Measurements from ENCODE around the gene RBM6. TPM values are rescaled to one million over a fixed set of nuclear protein-coding genes. Genes with fewer than 3 reads are reported as not detected.
"Not testable (repeated sequence)": the region's sequence is repeated elsewhere in the genome, so short reads cannot be mapped to it uniquely, and the experiment has no call there.

RBM6 gene, protein sequence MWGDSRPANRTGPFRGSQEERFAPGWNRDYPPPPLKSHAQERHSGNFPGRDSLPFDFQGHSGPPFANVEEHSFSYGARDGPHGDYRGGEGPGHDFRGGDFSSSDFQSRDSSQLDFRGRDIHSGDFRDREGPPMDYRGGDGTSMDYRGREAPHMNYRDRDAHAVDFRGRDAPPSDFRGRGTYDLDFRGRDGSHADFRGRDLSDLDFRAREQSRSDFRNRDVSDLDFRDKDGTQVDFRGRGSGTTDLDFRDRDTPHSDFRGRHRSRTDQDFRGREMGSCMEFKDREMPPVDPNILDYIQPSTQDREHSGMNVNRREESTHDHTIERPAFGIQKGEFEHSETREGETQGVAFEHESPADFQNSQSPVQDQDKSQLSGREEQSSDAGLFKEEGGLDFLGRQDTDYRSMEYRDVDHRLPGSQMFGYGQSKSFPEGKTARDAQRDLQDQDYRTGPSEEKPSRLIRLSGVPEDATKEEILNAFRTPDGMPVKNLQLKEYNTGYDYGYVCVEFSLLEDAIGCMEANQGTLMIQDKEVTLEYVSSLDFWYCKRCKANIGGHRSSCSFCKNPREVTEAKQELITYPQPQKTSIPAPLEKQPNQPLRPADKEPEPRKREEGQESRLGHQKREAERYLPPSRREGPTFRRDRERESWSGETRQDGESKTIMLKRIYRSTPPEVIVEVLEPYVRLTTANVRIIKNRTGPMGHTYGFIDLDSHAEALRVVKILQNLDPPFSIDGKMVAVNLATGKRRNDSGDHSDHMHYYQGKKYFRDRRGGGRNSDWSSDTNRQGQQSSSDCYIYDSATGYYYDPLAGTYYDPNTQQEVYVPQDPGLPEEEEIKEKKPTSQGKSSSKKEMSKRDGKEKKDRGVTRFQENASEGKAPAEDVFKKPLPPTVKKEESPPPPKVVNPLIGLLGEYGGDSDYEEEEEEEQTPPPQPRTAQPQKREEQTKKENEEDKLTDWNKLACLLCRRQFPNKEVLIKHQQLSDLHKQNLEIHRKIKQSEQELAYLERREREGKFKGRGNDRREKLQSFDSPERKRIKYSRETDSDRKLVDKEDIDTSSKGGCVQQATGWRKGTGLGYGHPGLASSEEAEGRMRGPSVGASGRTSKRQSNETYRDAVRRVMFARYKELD
- total RNA-seq (ENCODE audit: insufficient read depth, low replicate concordance): 49.8 TPM

GRCh38 chr3:49939858-49940666, at the start of gene RBM6:
RBM6 (plus strand) TSS chr3:49940150; CDS start chr3:49962642, 22,492 bp downstream.
- peak; percentile 99 for DNase-seq (ENCODE audit: low spot score)

DNA sequence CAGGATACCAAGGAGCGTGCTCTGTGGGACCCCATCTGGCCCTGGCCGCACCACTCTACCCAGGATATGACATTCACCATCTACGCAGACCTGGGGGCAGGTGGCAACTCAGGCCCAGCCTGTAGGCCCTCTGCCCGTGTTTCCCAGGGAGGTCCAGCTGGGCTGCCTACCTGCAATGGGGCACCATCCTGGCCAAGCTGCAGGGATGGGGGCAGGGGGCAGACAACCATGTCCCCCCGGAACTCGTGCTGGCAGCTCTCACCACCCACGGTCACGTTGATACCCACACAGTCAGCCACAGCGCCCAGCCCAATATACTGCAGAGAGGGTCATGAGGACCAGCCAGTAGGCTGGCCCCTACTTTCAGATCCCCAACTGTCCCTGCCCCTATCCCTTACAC, 44.2 kb upstream of the RBM6 start:
- no peak for DNase-seq (ENCODE audit: low spot score)

- no peak for DNase-seq (ENCODE audit: low spot score)
Measured at GRCh38 chr3:49896345-49896744, 43.6 kb upstream of the RBM6 start.

GRCh38 chr3:49898991-49899390, 41.0 kb upstream of the RBM6 start:
- no peak for DNase-seq (ENCODE audit: low spot score)

DNA sequence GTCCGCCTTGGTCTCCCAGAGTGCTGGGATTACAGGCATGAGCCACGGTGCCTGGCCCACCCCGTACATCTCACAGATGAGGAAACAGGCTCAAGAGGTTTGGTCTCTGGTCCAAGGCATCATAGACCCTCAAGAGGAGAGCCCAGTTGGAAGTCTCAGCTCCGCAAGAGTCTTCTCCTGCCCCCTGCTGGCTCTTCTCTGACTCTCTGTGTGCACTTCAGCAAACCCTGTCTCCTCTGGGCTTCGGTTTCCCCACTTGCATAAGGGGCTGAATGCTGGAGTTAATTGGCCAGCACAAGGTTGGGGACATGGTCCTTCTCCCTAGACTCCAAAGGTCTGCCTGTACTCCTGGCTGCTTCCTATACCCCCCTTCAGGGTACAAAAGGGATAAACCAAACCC, 40.1 kb upstream of the RBM6 start:
- no peak for DNase-seq (ENCODE audit: low spot score)

DNA sequence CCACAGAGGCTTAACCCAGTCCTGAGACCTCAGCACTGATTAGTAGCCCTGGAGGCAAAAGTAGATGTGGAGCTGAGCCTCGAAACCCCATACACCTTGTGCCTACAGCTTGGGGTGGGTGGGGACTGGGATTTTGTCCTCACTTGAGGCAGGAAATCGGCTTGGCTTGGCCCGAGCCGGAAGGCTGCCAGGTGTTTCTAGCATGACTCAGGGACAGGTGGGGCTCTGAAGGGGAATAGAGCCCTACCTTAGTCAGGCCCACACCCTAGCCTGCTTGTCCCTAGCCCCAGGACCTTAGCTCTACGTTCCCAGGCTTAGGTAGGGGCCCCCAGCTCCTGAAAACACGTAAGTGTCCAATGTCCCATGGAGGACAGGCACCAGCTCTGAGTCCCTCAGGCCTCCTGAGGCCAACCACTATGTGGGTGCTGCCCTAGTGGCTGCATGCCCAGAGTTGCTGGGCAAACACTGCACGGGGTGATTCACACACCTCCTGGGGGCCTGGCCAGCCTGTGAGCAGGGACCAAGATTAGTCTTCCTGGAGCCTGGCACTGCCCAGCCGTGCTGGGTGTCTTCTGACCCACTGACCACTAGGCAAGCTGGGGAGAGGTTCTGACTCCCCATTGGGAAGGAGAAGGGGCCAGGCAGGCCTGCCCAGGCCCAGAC, 39.3 kb upstream of the RBM6 start:
- DNase-seq (ENCODE audit: low spot score): no peak

DNA sequence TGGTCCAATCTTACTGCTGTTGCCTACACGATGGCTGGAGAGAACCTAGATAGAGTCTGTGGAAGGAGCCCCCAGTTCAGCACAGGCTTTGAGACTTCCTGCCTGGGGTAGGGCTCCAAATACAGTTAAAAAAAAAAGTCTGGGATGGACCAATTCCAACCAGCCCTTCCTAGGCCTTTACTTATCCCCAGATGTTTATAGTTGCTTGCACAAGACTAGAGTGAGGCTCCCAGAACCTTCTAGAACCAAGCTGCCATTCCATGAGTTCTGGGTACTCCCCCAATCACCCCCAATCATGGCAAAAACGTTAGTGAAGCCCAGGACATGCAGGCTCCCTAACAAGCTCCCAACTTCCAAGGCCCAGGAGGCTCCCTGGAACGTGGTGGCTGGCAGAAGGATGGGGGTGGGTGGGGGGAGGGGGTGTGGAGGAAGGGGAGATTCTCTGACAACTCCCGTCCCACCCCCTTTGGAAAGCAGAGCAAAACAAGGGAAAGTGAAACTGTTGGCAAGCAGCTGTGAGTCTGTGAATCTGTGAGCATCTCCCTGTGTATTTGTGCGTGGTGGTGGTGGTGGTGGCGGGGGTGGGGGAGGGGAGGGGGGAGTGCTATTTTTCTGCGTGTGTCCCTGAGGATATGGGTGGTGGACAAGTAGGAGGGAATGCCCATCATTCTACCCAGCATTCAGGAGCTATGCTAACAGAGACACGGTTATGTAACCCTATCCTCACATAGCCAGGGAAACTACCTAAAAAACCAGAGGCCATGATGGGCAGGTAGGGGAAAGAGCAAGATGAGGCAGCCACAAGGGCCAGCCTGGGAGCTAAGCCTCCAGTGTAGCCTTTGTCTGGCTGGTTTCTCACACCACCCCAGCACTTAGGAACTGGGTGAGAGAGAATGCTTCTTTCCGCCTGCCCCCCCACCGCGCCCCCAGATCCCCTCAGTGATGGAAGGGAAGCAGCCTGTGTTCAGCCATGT, 38.3 kb upstream of the RBM6 start:
- DNase-seq (ENCODE audit: low spot score): peak; percentile 11

DNA sequence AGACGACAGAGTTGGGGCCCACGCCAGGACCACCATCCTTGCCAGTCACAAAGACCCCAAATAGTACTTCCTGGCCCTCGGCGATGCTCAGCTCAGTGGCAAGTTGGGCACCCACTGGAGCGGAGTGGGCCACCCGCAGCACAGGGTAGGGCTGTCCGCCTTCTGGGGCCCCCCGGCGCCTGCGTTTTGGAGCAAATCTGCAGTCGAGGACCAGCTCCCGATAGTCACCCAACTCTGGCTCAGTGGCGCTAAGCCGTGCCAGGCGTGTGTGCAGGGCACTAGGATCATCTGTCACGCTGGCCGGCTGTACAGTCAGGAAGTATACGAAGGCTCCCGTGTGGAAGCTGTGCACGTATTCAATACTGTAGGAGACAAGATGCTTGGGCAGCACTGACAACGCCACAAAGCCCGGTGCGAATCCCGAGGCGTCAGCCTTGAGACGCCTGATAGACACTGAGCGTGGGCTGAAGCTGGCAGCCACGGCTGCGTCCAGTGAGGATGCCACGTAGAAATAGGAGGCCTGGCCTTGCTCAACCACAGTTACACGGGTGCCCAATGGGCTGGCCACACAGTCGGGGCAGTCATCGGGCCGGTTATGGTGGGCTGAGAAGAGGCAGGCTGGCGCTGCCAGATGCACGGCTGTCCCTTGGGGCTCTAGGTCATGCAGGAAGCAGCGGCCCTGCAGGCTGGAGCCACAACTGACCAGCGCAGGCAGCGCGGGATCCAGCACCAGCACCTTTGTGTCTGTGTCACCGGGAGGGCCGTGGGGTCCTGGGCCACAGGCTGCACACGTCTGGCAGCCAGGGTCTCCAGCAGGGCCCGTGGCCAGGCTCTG, 37.2 kb upstream of the RBM6 start:
- DNase-seq (ENCODE audit: low spot score): no peak

DNA sequence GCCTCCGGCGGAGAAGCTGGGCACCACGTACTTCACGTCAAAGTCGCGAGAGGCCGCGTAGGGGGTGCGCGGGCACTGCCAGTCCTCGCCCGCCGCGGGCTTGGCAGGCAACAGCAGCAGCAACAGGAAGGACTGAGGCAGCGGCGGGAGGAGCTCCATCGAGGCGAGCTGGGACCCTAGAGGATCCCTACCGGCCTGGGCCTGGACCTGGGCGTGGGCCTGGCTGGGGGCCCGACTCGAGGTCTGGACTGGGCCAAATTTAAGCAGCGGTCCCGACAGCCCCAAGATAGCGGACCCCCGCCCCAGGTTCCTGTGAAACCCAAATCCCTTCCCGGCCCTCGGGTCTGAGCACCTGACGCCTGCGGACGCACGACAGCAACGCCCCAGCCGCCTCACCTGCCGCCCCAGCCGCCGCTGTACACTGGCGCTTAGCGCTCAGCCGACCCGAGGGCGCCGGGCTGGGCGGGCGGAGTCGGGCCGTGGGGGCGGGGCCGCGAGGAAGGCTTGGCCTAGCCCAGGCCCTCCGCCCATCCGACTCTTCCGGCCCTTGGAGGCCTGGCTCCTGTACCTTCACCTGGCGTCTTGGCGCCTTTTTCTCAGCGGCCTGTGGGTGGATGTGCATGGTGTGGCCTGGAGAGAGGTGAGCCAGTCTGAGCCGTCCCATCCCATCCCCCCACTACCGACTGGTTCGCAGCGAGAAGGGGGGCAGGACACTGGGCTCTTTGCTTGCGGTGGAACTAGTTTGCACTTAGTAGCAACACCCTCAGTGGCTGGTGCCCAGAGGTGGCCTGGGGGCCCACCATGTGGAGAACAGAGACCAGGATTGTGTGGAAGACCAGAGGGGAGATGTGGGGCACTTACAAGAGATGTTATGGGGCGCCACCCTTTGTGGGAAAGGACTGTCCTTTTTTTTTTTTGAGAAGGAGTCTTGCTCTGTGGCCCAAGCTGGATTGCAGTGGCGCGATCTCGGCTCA, 36.2 kb upstream of the RBM6 start, which contains the start of gene MST1R:
Gene MST1R (minus strand): TSS at position 423 of the 974 bp plus-strand sequence. CDS start 264 bp downstream, at position 159.
- peak; percentile 62 for DNase-seq (ENCODE audit: low spot score)

GRCh38 chr3:49904448-49904847, 35.5 kb upstream of the RBM6 start:
- not testable (repeated sequence) for DNase-seq (ENCODE audit: low spot score)

DNA sequence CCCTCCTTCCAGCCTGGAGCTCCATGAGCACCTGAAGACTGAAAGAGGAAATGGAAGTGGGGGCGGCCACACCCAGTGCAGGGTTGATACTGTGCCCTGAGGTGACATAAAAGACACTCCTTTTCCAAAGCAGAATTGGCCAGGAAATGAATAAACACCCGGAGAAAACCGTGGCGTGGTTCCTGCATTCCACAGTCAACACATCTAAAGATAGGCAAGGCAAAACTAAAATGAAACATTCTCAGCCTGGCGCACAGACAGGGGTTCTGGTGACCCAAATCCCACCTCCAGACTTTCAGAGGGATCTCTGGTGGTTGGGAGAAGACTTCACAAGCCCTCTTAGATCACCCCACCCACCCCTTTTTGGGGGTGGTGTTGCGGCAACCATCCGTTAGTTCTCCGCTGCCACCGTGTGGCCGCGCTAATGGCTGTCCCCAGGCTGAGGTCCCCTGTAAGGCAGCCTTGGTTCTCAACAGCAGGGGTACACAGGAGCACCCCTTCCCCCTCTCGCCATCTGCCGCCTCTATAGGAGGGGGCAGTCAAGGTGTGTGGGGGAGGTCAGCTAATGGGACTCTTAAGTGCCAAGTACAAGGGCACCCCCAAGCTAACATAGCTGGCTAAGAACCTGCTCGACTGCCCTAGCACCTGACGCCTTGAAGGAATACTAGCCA, 33.7 kb upstream of the RBM6 start:
- DNase-seq (ENCODE audit: low spot score): peak; percentile 55

DNA sequence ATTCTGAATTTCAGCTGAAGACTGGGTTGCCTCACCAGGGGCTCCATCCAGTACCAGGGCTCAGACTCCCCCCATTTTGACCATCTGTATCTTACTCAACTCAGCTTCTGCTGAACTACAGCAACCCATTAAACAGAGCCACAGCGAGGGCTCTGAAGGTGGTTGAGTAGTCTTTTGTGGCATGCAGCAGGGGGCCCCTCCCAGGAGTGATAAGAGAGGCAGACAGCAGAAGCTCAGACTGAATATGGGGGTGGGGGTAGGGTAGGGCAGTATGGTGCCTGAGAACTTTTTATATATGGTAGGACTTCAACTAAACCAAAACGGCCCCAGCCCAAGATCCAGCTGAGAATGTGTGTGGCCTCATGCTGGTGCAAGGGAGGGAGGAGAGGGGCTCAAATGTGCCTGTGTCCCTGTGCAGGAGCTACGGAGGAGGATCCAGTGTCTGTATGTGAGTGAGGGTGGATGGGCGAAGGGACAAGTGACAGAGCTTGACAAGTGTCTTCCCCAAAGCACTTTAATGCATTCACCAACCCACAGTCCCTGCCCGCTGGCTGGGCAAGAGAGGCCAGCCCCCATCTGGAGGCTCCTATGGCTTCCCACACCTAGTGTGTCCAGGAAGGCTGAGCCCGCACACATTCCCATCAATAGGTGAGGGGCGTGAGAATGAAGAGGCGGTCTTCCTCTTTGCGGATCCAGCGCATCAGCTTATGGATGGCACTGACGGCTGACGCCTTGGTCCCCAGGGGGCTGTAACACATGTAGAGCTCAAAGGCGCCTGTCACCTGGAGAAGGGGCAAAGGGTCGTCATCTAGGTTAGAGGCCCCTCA, 31.4 kb upstream of the RBM6 start:
- DNase-seq (ENCODE audit: low spot score): no peak

DNA sequence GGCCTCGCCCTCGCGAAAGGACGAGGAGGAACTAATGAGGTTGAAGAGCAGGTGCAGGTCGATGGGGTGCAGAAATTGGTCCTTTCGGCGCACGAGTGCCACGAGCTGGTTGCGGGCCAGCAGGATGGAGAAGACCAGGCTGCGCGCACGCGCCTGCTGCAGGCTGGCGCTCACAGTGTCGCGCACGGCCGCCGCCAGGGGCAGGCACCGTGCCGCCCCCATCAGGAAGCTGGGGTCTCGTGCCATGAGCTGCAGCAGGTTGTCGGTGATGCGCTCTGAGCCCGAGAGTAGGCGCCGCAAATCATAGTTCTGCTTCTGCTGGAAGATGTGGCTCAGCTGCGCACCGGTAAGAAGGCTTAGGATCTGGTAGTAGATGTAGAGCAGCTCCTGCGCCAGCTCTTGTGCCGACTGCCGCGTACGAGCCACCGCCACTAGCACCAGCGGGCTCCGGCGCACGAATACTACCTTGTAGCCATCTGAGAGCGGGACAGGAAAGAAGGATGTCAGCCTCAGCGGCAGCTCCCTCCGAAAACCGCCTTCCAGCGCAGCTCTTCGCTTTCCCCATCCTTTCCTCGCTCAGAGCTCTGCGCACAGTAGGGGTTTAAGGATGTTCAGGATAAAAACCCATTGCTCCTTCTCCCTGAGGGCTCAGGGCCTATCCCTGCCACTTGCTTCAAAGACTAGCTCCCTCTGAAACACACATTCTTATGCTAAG, 29.4 kb upstream of the RBM6 start:
- no peak for DNase-seq (ENCODE audit: low spot score)

DNA sequence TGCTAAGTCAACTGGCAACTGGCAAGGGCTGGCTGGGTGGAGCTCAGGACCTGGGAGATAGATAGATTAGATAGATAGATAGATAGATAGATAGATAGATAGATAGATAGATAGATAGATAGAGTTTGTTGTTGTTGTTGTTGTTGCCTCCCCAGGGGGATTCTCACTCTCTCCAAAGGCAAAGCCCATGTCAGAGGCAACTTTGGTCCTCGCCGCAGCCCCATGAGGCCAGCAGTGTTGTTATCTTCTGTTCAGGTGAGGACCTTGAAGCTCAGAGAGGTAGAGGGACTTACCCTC, 28.9 kb upstream of the RBM6 start:
- no peak for DNase-seq (ENCODE audit: low spot score)

- no peak for DNase-seq (ENCODE audit: low spot score)
Measured at GRCh38 chr3:49911611-49912010, 28.3 kb upstream of the RBM6 start.
